Panc1 (cell line): ENCODE data around the gene FAAP20. TPM values are rescaled to one million over a fixed set of nuclear protein-coding genes. Genes with fewer than 3 reads are reported as not detected.

Experiments used
- ATAC-seq: fragments of 200-7000 bp; cut with Tn5 transposase; 2 replicates; pipeline ENCODE4 v1.9.1; 2020; ENCODE audit warnings: mild to moderate bottlenecking, moderate library complexity
- BruUV-seq: library from RNA; stranded (reverse); fragments of 400-500 nt; replicated peaks from 2 replicates; lab custom pipeline; 2021; lab: Mats Ljungman, UMichigan
- CTCF ChIA-PET: fragments of 300-600 bp; sonication (Branson Sonifier 250); formaldehyde crosslinking; loops from one replicate; lab custom pipeline; 2022; ENCODE audit warnings: antibody characterized with exemption; lab: Charles Lee
- POLR2A ChIA-PET: fragments of 300-600 bp; sonication (Branson Sonifier 250); formaldehyde crosslinking; loops from one replicate; lab custom pipeline; 2022; ENCODE audit warnings: antibody characterized with exemption; lab: Charles Lee
- DNase-seq: peaks from one replicate; pipeline ENCODE4 v3.0.0-alpha.2; 2010; ENCODE audit warnings: low read depth, low spot score
- H3K27ac ChIP-seq: 2 replicates; pipeline ENCODE4 v1.5.1; 2011; ENCODE audit warnings: mild to moderate bottlenecking, low read length, inconsistent platforms
- H3K27me3 ChIP-seq: fragments of 200-500 bp; sonication (Bioruptor generic); 2 replicates; pipeline ENCODE4 v1.6.0; 2014; ENCODE audit warnings: low read length, inconsistent platforms; ENCODE audit not compliant: control insufficient read depth, insufficient read depth
- H3K36me3 ChIP-seq: fragments of 200-500 bp; sonication (Bioruptor generic); 2 replicates; pipeline ENCODE4 v1.5.1; 2014; ENCODE audit warnings: inconsistent platforms, mild to moderate bottlenecking, low read length, moderate library complexity; ENCODE audit not compliant: control insufficient read depth, insufficient read depth
- H3K4me1 ChIP-seq: 2 replicates; pipeline ENCODE4 v1.5.1; 2011; ENCODE audit warnings: inconsistent platforms, mild to moderate bottlenecking, low read length, moderate library complexity; ENCODE audit not compliant: control insufficient read depth, insufficient read depth
- H3K4me3 ChIP-seq, 2 experiments: 2 replicates each; pipeline ENCODE4 v1.5.1; 2011 to 2012; ENCODE audit warnings: low read depth in 2 of 2, low read length in 2 of 2, mild to moderate bottlenecking in 2 of 2, inconsistent platforms in 1 of 2, moderate library complexity in 1 of 2
- H3K9me3 ChIP-seq: fragments of 200-500 bp; sonication (Bioruptor generic); 2 replicates; pipeline ENCODE4 v1.5.1; 2014; ENCODE audit warnings: low read depth, mild to moderate bottlenecking, inconsistent platforms, low read length, moderate library complexity; ENCODE audit not compliant: control insufficient read depth, insufficient read depth
- CTCF ChIP-seq: fragments of 450-650 bp; IDR thresholded peaks from 2 replicates; pipeline ENCODE4 v1.5.1; 2017; ENCODE audit warnings: mild to moderate bottlenecking
- POLR2AphosphoS5 ChIP-seq: IDR thresholded peaks from 2 replicates; pipeline ENCODE4 v1.6.1; 2012; ENCODE audit warnings: mild to moderate bottlenecking, low read depth, low read length, moderate library complexity
- REST ChIP-seq, 2 experiments: IDR thresholded peaks; 2 replicates each; pipeline ENCODE4 v1.6.1; 2011 to 2012; ENCODE audit warnings: low read depth in 2 of 2, control low read depth in 1 of 2, low read length in 1 of 2, mild to moderate bottlenecking in 1 of 2, moderate library complexity in 1 of 2; ENCODE audit not compliant: insufficient read depth in 1 of 2
- SIN3A ChIP-seq: IDR thresholded peaks from 2 replicates; pipeline ENCODE4 v1.6.1; 2012; ENCODE audit warnings: low read depth, mild to moderate bottlenecking, low read length, moderate library complexity, borderline replicate concordance; ENCODE audit not compliant: insufficient read depth
- TCF7L2 ChIP-seq: IDR thresholded peaks from 2 replicates; pipeline ENCODE4 v1.6.1; 2011; ENCODE audit warnings: mild to moderate bottlenecking, low read depth, low read length, inconsistent platforms
- in situ Hi-C: cut with HindIII; loops from 2 replicates; pipeline ENCODE4 v1.10.0; 2016; ENCODE audit warnings: low sequenced_read_pairs, low pct_unique_long_range_greater_than_20kb
- intact Hi-C: fragments of 100-400 bp; cut with micrococcal nuclease; formaldehyde crosslinking; loops from one replicate; pipeline ENCODE4 v1.10.0; 2022; ENCODE audit not compliant: unreplicated experiment
- total RNA-seq: library from RNA; stranded (reverse); gene quantifications from one replicate; pipeline ENCODE4 v1.2.1, GENCODE V29; 2021; ENCODE audit not compliant: unreplicated experiment

The FAAP20 gene
- total RNA-seq, 1 experiment from 2014 or later: 177 TPM

- Histone ChIP-seq H3K27me3 (no peaks in the 10 kb centered on the region), H3K27ac (no peak overlapping the region), H3K9me3 (no peaks in the 10 kb centered on the region), H3K4me3 (no peak overlapping the region), H3K4me1 (no peaks in the 10 kb centered on the region), H3K36me3 (no peaks in the 10 kb centered on the region)
- no TSS peak for BruUV-seq
- ChIA-PET CTCF (no interaction called here), POLR2A (no interaction called here)
- intact Hi-C loops: no loop called here
- ATAC-seq (no peak), DNase-seq (no peak)
- in situ Hi-C loops: no loop called here
- no peak for TF ChIP-seq SIN3A
- no peak for TF ChIP-seq POLR2AphosphoS5
- TF ChIP-seq CTCF: no peak
- no peak for TF ChIP-seq TCF7L2
- no peak for TF ChIP-seq REST (IDR thresholded peaks at IDR 0.05; ENCODE audit: insufficient read depth in 1 of 2, low read depth in 2 of 2, low read length in 1 of 2)
These were observed 13.3 kb downstream of the FAAP20 start for GRCh38 chr1:2181271-2181670.

- no peak for DNase-seq
- Histone ChIP-seq H3K9me3 (no peaks in the 10 kb centered on the region), H3K27me3 (no peaks in the 10 kb centered on the region), H3K4me3 (no peak overlapping the region), H3K4me1 (no peaks in the 10 kb centered on the region), H3K27ac (no peak overlapping the region), H3K36me3 (no peaks in the 10 kb centered on the region)
- ATAC-seq: no peak
- BruUV-seq: no TSS peak
- TF ChIP-seq CTCF (no peak), SIN3A (no peak), REST (IDR thresholded peaks at IDR 0.05; ENCODE audit: insufficient read depth in 1 of 2, low read depth in 2 of 2, low read length in 1 of 2) (no peak), POLR2AphosphoS5 (no peak), TCF7L2 (no peak)
- in situ Hi-C loops (no loop called here), intact Hi-C loops (no loop called here)
- ChIA-PET POLR2A (no interaction called here), CTCF (no interaction called here)
These were observed 14.0 kb downstream of the FAAP20 start for GRCh38 chr1:2180297-2181245.
